GM10248 (cell line): ENCODE results near the gene IQSEC1.

Experiments
- CTCF ChIA-PET: fragments of 300-600 bp; sonication (Branson Sonifier 250); formaldehyde crosslinking; extraction: SDS; loops from one replicate; lab custom pipeline; 2021; ENCODE audit warnings: antibody characterized with exemption; lab: Yijun Ruan, JAX
- POLR2A ChIA-PET: fragments of 350-650 bp; sonication (Branson Sonifier 250); formaldehyde crosslinking; extraction: SDS; loops from one replicate; lab custom pipeline; 2020; ENCODE audit warnings: antibody characterized with exemption; lab: Yijun Ruan, JAX
- DNase-seq: peaks from one replicate; pipeline ENCODE4 v3.0.0; 2012; ENCODE audit errors: extremely low spot score
- CTCF ChIP-seq: IDR thresholded peaks from 2 replicates; pipeline ENCODE4 v1.5.1; 2012; ENCODE audit warnings: mild to moderate bottlenecking, low read depth; ENCODE audit errors: extremely low read depth, missing control alignments, control extremely low read depth

IQSEC1 gene

GRCh38 chr3:13004376-13004775, 68.9 kb downstream of the IQSEC1 start:
- POLR2A ChIA-PET: no interaction called here
- DNase-seq: no peak
- TF ChIP-seq CTCF: no peak
- CTCF ChIA-PET: interaction anchor here (0.7 to 6.4 kb wide), 7 partner anchors 8 to 130 kb away, joined by 3 to 63 read pairs (median 4); no protein-coding TSS in a partner anchor

- DNase-seq: no peak
- ChIA-PET POLR2A (no interaction called here), CTCF (interaction anchor here (1.3 to 6.4 kb wide), 6 partner anchors 8 to 130 kb away, joined by 3 to 63 read pairs (median 5); no protein-coding TSS in a partner anchor)
- TF ChIP-seq CTCF: no peak
These were observed 69.6 kb downstream of the IQSEC1 start for GRCh38 chr3:13003608-13004007.

GRCh38 chr3:13002398-13003124, 70.7 kb downstream of the IQSEC1 start:
- ChIA-PET CTCF (interaction anchor here (2.3 kb wide), 1 partner anchor 13 kb away, joined by 6 read pairs; no protein-coding TSS in a partner anchor), POLR2A (no interaction called here)
- TF ChIP-seq CTCF: no peak
- peak; percentile 59 for DNase-seq

- DNase-seq: peak; percentile 78
- POLR2A ChIA-PET: interaction anchor here (0.5 to 1.1 kb wide), 2 partner anchors 23 to 314 kb away, joined by 3 to 4 read pairs; no protein-coding TSS in a partner anchor
- no peak for TF ChIP-seq CTCF
- CTCF ChIA-PET: interaction anchor here (0.7 to 9.2 kb wide), 13 partner anchors 10 to 454 kb away, joined by 3 to 131 read pairs (median 3); partner anchors contain the start of gene RPL32
These were observed 73.8 kb downstream of the IQSEC1 start for GRCh38 chr3:12999147-13000140.

GRCh38 chr3:12998648-12999047, 74.6 kb downstream of the IQSEC1 start:
- DNase-seq: no peak
- ChIA-PET CTCF (interaction anchor here (0.8 to 9.2 kb wide), 8 partner anchors 10 to 157 kb away, joined by 3 to 131 read pairs (median 3); partner anchors contain the start of gene RPL32), POLR2A (interaction anchor here (1.1 kb wide), 1 partner anchor 24 kb away, joined by 3 read pairs; no protein-coding TSS in a partner anchor)
- no peak for TF ChIP-seq CTCF

GRCh38 chr3:12997387-12997786, 75.8 kb downstream of the IQSEC1 start:
- POLR2A ChIA-PET: no interaction called here
- TF ChIP-seq CTCF: no peak
- no peak for DNase-seq
- CTCF ChIA-PET: interaction anchor here (4.2 to 9.2 kb wide), 2 partner anchors 9 to 14 kb away, joined by 63 to 131 read pairs; no protein-coding TSS in a partner anchor
